Coronary artery (tissue), 2 donors: ENCODE measurements around the gene GPR150.

ENCODE experiments used
- DNase-seq: peaks from one replicate; pipeline ENCODE4 v3.0.0-alpha.2; 2017; ENCODE audit warnings: low spot score
- H3K27ac ChIP-seq, 2 donors: fragments of 200-600 bp; sonication (generic); one replicate each; pipeline ENCODE4 v1.5.1; 2016 to 2019
- H3K4me3 ChIP-seq: fragments of 200-600 bp; sonication (generic); 2 replicates; pipeline ENCODE4 v1.5.1; 2016; ENCODE audit warnings: mild to moderate bottlenecking, moderate library complexity
- CTCF ChIP-seq: fragments of 200-600 bp; sonication (generic); IDR thresholded peaks from one replicate; pipeline ENCODE4 v1.5.1; 2019; ENCODE audit warnings: antibody characterized with exemption

GPR150 gene

GRCh38 chr5:95620030-95620869 lies at the start of gene GPR150:
TSS of gene GPR150 (plus strand) at chr5:95620087. CDS start at chr5:95620276, 189 bp downstream.
- Histone ChIP-seq H3K4me3 (peak within 1 kb of the TSS; percentile 82), H3K27ac (peak within 1 kb of the TSS; percentile 45 to 60)
- TF ChIP-seq CTCF = no peak
- no peak for DNase-seq

GRCh38 chr5:95572016-95572415 lies 47.9 kb upstream of the GPR150 start:
- no peak for TF ChIP-seq CTCF
- H3K4me3 ChIP-seq = no peak overlapping the region
- no peak for DNase-seq
- no peak overlapping the region for H3K27ac ChIP-seq

GRCh38 chr5:95581576-95581975 lies 38.3 kb upstream of the GPR150 start:
- no peak for TF ChIP-seq CTCF
- no peak for DNase-seq
- H3K27ac ChIP-seq = no peak overlapping the region
- H3K4me3 ChIP-seq = no peak overlapping the region

- TF ChIP-seq CTCF = no peak
- no peak for DNase-seq
- H3K27ac ChIP-seq = no peak overlapping the region
- no peak overlapping the region for H3K4me3 ChIP-seq
Measured at GRCh38 chr5:95583992-95584391, 35.9 kb upstream of the GPR150 start.

- DNase-seq = no peak
- Histone ChIP-seq H3K27ac (no peak overlapping the region), H3K4me3 (no peak overlapping the region)
- no peak for TF ChIP-seq CTCF
Measured at GRCh38 chr5:95590880-95591279, 29.0 kb upstream of the GPR150 start.

- H3K27ac ChIP-seq = no peak overlapping the region
- TF ChIP-seq CTCF = no peak
- DNase-seq = no peak
- H3K4me3 ChIP-seq = no peak overlapping the region
Measured at GRCh38 chr5:95591490-95591901, 28.4 kb upstream of the GPR150 start.
